Measurements from ENCODE around the gene ZDHHC9.
A peak's percentile ranks its signal among the peaks of the same experiment; 100 is the strongest.
"Not testable (repeated sequence)": the region's sequence is repeated elsewhere in the genome, so short reads cannot be mapped to it uniquely, and the experiment has no call there.

The ZDHHC9 gene

GRCh38 chrX:129843459-129844306 is at the start of gene ZDHHC9:
Gene ZDHHC9 (minus strand): TSS chrX:129843886. CDS start chrX:129841945, 1,941 bp downstream.
- DNase-seq (ENCODE audit: low spot score): peak; percentile 91

GRCh38 chrX:129877401-129877800 is 33.7 kb upstream of the ZDHHC9 start:
- no peak for DNase-seq (ENCODE audit: low spot score)

- no peak for DNase-seq (ENCODE audit: low spot score)
Measured at GRCh38 chrX:129876771-129877305, 33.2 kb upstream of the ZDHHC9 start.

- DNase-seq (ENCODE audit: low spot score): no peak
Measured at GRCh38 chrX:129875669-129876068, 32.0 kb upstream of the ZDHHC9 start.

GRCh38 chrX:129872524-129872923 is 28.8 kb upstream of the ZDHHC9 start:
- no peak for DNase-seq (ENCODE audit: low spot score)

GRCh38 chrX:129866321-129866720 is 22.6 kb upstream of the ZDHHC9 start:
- not testable (repeated sequence) for DNase-seq (ENCODE audit: low spot score)

GRCh38 chrX:129859134-129859533 is 15.4 kb upstream of the ZDHHC9 start:
- DNase-seq (ENCODE audit: low spot score): not testable (repeated sequence)

- not testable (repeated sequence) for DNase-seq (ENCODE audit: low spot score)
Measured at GRCh38 chrX:129851825-129852224, 8.1 kb upstream of the ZDHHC9 start.

- DNase-seq (ENCODE audit: low spot score): no peak
Measured at GRCh38 chrX:129846716-129847115, 3.0 kb upstream of the ZDHHC9 start.

GRCh38 chrX:129845616-129846190 is 2.0 kb upstream of the ZDHHC9 start:
- DNase-seq (ENCODE audit: low spot score): no peak

- no peak for DNase-seq (ENCODE audit: low spot score)
Measured at GRCh38 chrX:129843209-129843458, 552 bp downstream of the ZDHHC9 start.

GRCh38 chrX:129842510-129843208 is 1.0 kb downstream of the ZDHHC9 start:
- no peak for DNase-seq (ENCODE audit: low spot score)

- DNase-seq (ENCODE audit: low spot score): no peak
Measured at GRCh38 chrX:129840344-129840743, 3.3 kb downstream of the ZDHHC9 start.

- DNase-seq (ENCODE audit: low spot score): no peak
Measured at GRCh38 chrX:129836827-129837226, 6.9 kb downstream of the ZDHHC9 start.

GRCh38 chrX:129833153-129833990 is 10.3 kb downstream of the ZDHHC9 start:
- DNase-seq (ENCODE audit: low spot score): no peak

- peak; percentile 94 for DNase-seq (ENCODE audit: low spot score)
Measured at GRCh38 chrX:129831091-129831885, 12.4 kb downstream of the ZDHHC9 start.

- DNase-seq (ENCODE audit: low spot score): no peak
Measured at GRCh38 chrX:129830494-129830893, 13.2 kb downstream of the ZDHHC9 start.

- no peak for DNase-seq (ENCODE audit: low spot score)
Measured at GRCh38 chrX:129825746-129826505, 17.8 kb downstream of the ZDHHC9 start.

GRCh38 chrX:129824620-129825019 is 19.1 kb downstream of the ZDHHC9 start:
- DNase-seq (ENCODE audit: low spot score): no peak

GRCh38 chrX:129823522-129823921 is 20.2 kb downstream of the ZDHHC9 start:
- no peak for DNase-seq (ENCODE audit: low spot score)

Measured in pons (tissue), 1 donor.